Measurements from ENCODE around the gene PMF1.

The PMF1 gene

DNA sequence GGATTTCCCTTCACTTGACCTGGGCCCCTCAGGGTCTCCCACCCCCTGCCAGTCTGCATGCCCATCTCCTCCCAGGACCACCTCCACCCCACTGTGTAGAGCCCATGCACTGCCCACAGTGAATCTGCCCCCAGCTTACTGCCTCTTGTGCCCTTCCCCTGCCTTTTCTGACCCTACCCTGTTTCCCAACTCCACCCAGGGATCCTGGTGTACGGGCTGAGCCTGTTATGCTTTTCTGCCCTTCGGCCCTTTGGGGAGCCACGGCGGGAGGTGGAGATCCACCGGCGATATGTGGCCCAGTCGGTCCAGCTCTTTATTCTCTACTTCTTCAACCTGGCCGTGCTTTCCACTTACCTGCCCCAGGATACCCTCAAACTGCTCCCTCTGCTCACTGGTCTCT is 73.3 kb downstream of the PMF1 start:
- H3K4me3 Mint-ChIP-seq = no peak overlapping the region
- peaks cover 36% of the 10 kb centered on the region for H3K4me1 Mint-ChIP-seq
- H3K36me3 Mint-ChIP-seq = peaks cover 21% of the 10 kb centered on the region
- no peaks in the 10 kb centered on the region for H3K27me3 Mint-ChIP-seq
- H3K27ac Mint-ChIP-seq = no peak overlapping the region
- no peak for ATAC-seq
- no peaks in the 10 kb centered on the region for H3K9me3 Mint-ChIP-seq

Data from stimulated activated memory B cell treated with anti-CD40 and anti-IgM and Interleukin-4, amounts not matched to agents 10 μg/mL and 1 μg/mL and 100 μg/mL, for 72 hours (primary cell).